ENCODE results near the gene NHEJ1.
A peak's percentile ranks its signal among the peaks of the same experiment; 100 is the strongest.

The NHEJ1 gene

GRCh38 chr2:219071131-219071816, 89.3 kb downstream of the NHEJ1 start:
- TF ChIP-seq PAX5 (IDR thresholded peaks at IDR 0.05; ENCODE audit: insufficient read depth, low read length, severe bottlenecking) = no peak
- no peak for TF ChIP-seq POU2F2 (IDR thresholded peaks at IDR 0.05; ENCODE audit: low read depth, low read length)
- TF ChIP-seq TAF1 (IDR thresholded peaks at IDR 0.05; ENCODE audit: low read depth, low read length) = no peak
- TF ChIP-seq POLR2AphosphoS5 (IDR thresholded peaks at IDR 0.05; ENCODE audit: low read depth, low read length) = no peak
- no peak for TF ChIP-seq POLR2A (IDR thresholded peaks at IDR 0.05; ENCODE audit: low read depth, low read length)
- TF ChIP-seq SPI1 (IDR thresholded peaks at IDR 0.05; ENCODE audit: low read depth, low read length) = no peak
- no peak for DNase-seq (ENCODE audit: insufficient read length, low spot score)
- FAIRE-seq = no peak

GRCh38 chr2:219065484-219065883, 95.1 kb downstream of the NHEJ1 start:
- FAIRE-seq = no peak
- no peak for DNase-seq (ENCODE audit: insufficient read length, low spot score)
- TF ChIP-seq POLR2AphosphoS5 (IDR thresholded peaks at IDR 0.05; ENCODE audit: low read depth, low read length) = no peak
- no peak for TF ChIP-seq PAX5 (IDR thresholded peaks at IDR 0.05; ENCODE audit: insufficient read depth, low read length, severe bottlenecking)
- TF ChIP-seq POU2F2 (IDR thresholded peaks at IDR 0.05; ENCODE audit: low read depth, low read length) = no peak
- no peak for TF ChIP-seq SPI1 (IDR thresholded peaks at IDR 0.05; ENCODE audit: low read depth, low read length)
- TF ChIP-seq TAF1 (IDR thresholded peaks at IDR 0.05; ENCODE audit: low read depth, low read length) = no peak
- no peak for TF ChIP-seq POLR2A (IDR thresholded peaks at IDR 0.05; ENCODE audit: low read depth, low read length)

GRCh38 chr2:219062081-219062480, 98.5 kb downstream of the NHEJ1 start:
- TF ChIP-seq PAX5 (IDR thresholded peaks at IDR 0.05; ENCODE audit: insufficient read depth, low read length, severe bottlenecking) (no peak), POLR2AphosphoS5 (IDR thresholded peaks at IDR 0.05; ENCODE audit: low read depth, low read length) (no peak), TAF1 (IDR thresholded peaks at IDR 0.05; ENCODE audit: low read depth, low read length) (no peak), POU2F2 (IDR thresholded peaks at IDR 0.05; ENCODE audit: low read depth, low read length) (no peak)
- FAIRE-seq (no peak), DNase-seq (ENCODE audit: insufficient read length, low spot score) (no peak)

DNA sequence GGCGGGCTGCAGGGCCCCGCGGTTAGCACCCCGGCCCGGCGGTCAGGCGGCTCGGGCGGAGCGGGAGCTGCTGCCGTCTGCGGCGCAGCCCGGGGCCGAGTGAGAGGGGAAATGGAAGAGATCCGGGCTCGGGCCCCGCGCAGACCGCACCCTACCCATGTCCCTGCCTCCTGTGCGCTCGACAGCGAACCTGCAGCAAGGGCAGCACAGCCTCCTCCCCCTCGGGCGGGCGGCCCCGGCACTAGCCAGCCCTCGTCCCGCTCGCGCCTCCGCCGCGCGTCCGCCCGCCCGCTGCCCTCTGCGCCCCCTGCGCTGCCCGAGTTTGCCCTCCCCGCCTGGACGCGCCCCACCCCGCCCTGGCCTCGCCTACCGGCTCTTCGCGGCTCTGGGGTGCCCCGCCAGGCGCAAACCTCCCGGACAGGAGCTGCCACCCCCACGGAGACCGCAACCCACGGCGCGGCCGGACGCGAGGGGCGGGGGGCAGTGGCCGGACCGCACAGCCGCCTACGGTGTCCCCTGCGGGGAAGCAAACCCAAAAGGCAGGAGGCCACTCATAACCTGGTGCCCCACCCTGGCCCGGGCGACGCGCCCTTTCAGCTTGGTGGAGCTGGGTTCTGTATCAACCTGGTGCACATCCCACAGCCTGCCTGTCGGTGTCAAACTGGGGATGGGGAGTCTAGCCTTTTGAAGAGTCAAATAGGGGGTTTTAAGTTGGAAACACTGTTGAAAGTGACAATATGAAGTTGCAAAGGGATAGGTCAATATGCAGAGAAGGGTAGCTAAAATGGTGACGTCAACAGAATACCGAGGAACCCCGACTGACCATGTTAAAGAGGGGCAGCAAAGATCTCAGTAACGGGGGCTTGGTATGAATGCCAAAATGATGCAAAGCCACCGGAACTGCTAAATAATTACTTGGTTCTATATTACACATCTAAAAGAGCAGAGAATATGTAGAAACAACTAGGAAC, 99.5 kb downstream of the NHEJ1 start, which contains the start of gene IHH:
Gene IHH, minus strand, starts transcription at position 101 of the 971 bp plus-strand sequence. CDS start 454 bp downstream, outside the sequence.
- FAIRE-seq (no peak), DNase-seq (ENCODE audit: insufficient read length, low spot score) (peak; percentile 35)

GRCh38 chr2:219059725-219060682, 100.6 kb downstream of the NHEJ1 start:
- DNase-seq (ENCODE audit: insufficient read length, low spot score) (no peak), FAIRE-seq (no peak)
- TF ChIP-seq POU2F2 (IDR thresholded peaks at IDR 0.05; ENCODE audit: low read depth, low read length) = no peak
- TF ChIP-seq TAF1 (IDR thresholded peaks at IDR 0.05; ENCODE audit: low read depth, low read length) = no peak
- TF ChIP-seq PAX5 (IDR thresholded peaks at IDR 0.05; ENCODE audit: insufficient read depth, low read length, severe bottlenecking) = no peak
- TF ChIP-seq POLR2AphosphoS5 (IDR thresholded peaks at IDR 0.05; ENCODE audit: low read depth, low read length) = no peak
- TF ChIP-seq POLR2A (IDR thresholded peaks at IDR 0.05; ENCODE audit: low read depth, low read length) = no peak
- no peak for TF ChIP-seq SPI1 (IDR thresholded peaks at IDR 0.05; ENCODE audit: low read depth, low read length)

More for the DNA sequence above, 99.5 kb downstream of the NHEJ1 start, which contains the start of gene IHH:
- TF ChIP-seq POLR2AphosphoS5 (IDR thresholded peaks at IDR 0.05; ENCODE audit: low read depth, low read length) (no peak), PAX5 (IDR thresholded peaks at IDR 0.05; ENCODE audit: insufficient read depth, low read length, severe bottlenecking) (no peak), POLR2A (IDR thresholded peaks at IDR 0.05; ENCODE audit: low read depth, low read length) (no peak), POU2F2 (IDR thresholded peaks at IDR 0.05; ENCODE audit: low read depth, low read length) (no peak), TAF1 (IDR thresholded peaks at IDR 0.05; ENCODE audit: low read depth, low read length) (no peak), SPI1 (IDR thresholded peaks at IDR 0.05; ENCODE audit: low read depth, low read length) (no peak)

DNA sequence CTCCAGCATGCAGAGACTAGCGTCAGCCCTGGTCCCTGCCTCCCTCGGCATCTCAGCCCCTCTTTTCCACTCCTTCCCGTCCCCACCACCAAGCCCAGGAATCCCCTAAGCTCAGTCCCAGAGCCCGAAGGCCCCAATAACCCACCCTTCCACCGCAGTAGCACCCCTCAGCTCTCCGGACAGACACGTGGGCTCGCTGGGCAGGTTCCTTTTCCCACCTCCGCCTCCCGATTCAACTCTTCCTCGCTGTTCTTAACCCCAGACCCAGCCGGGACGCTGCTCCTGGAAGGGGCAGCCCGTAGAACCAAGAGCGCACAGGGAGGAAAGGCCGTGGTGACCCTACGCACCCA, 101.3 kb downstream of the NHEJ1 start:
- TF ChIP-seq POLR2A (IDR thresholded peaks at IDR 0.05; ENCODE audit: low read depth, low read length) = no peak
- TF ChIP-seq POU2F2 (IDR thresholded peaks at IDR 0.05; ENCODE audit: low read depth, low read length) = no peak
- TF ChIP-seq TAF1 (IDR thresholded peaks at IDR 0.05; ENCODE audit: low read depth, low read length) = no peak
- TF ChIP-seq PAX5 (IDR thresholded peaks at IDR 0.05; ENCODE audit: insufficient read depth, low read length, severe bottlenecking) = no peak
- no peak for TF ChIP-seq POLR2AphosphoS5 (IDR thresholded peaks at IDR 0.05; ENCODE audit: low read depth, low read length)
- no peak for TF ChIP-seq SPI1 (IDR thresholded peaks at IDR 0.05; ENCODE audit: low read depth, low read length)
- no peak for DNase-seq (ENCODE audit: insufficient read length, low spot score)
- no peak for FAIRE-seq

GRCh38 chr2:219058541-219059374, 101.9 kb downstream of the NHEJ1 start:
- TF ChIP-seq SPI1 (IDR thresholded peaks at IDR 0.05; ENCODE audit: low read depth, low read length) (no peak), PAX5 (IDR thresholded peaks at IDR 0.05; ENCODE audit: insufficient read depth, low read length, severe bottlenecking) (no peak), POLR2AphosphoS5 (IDR thresholded peaks at IDR 0.05; ENCODE audit: low read depth, low read length) (no peak), POLR2A (IDR thresholded peaks at IDR 0.05; ENCODE audit: low read depth, low read length) (no peak), POU2F2 (IDR thresholded peaks at IDR 0.05; ENCODE audit: low read depth, low read length) (no peak), TAF1 (IDR thresholded peaks at IDR 0.05; ENCODE audit: low read depth, low read length) (no peak)
- peak; percentile 30 for DNase-seq (ENCODE audit: insufficient read length, low spot score)
- no peak for FAIRE-seq

Data from GM12891 (cell line).